RWPE2 (cell line): ENCODE results near the gene CAPN2.

Source experiments
- ATAC-seq: fragments of 200-7000 bp; cut with Tn5 transposase; 3 replicates; pipeline ENCODE4 v1.9.1; 2021; ENCODE audit warnings: low read depth
- DNase-seq: peaks from one replicate; pipeline ENCODE4 v3.0.0-alpha.2; 2020; ENCODE audit warnings: low spot score
- H3K27ac ChIP-seq: fragments of 450-650 bp; 2 replicates; pipeline ENCODE4 v1.5.1; 2017; ENCODE audit warnings: mild to moderate bottlenecking; ENCODE audit not compliant: poor library complexity, severe bottlenecking
- H3K27me3 ChIP-seq: fragments of 250-450 bp; sonication (Bioruptor Pico); 2 replicates; pipeline ENCODE4 v1.5.1; 2021; ENCODE audit warnings: mild to moderate bottlenecking, moderate library complexity; ENCODE audit not compliant: insufficient read depth, poor library complexity, severe bottlenecking
- H3K36me3 ChIP-seq: fragments of 250-450 bp; sonication (Bioruptor Pico); 2 replicates; pipeline ENCODE4 v1.5.1; 2020; ENCODE audit warnings: low read depth, mild to moderate bottlenecking, moderate library complexity
- H3K4me1 ChIP-seq: fragments of 250-450 bp; sonication (Bioruptor Pico); 2 replicates; pipeline ENCODE4 v1.5.1; 2021; ENCODE audit warnings: mild to moderate bottlenecking, moderate library complexity; ENCODE audit not compliant: insufficient read depth, poor library complexity, severe bottlenecking
- H3K4me3 ChIP-seq: fragments of 250-450 bp; sonication (Bioruptor Pico); 2 replicates; pipeline ENCODE4 v1.5.1; 2021; ENCODE audit warnings: mild to moderate bottlenecking, moderate library complexity; ENCODE audit not compliant: severe bottlenecking
- H3K9me3 ChIP-seq: fragments of 250-450 bp; sonication (Bioruptor Pico); 2 replicates; pipeline ENCODE4 v1.5.1; 2021; ENCODE audit warnings: mild to moderate bottlenecking, moderate library complexity; ENCODE audit not compliant: severe bottlenecking
- CTCF ChIP-seq: fragments of 450-650 bp; IDR thresholded peaks from one replicate; pipeline ENCODE4 v1.5.1; 2017; ENCODE audit warnings: mild to moderate bottlenecking, moderate library complexity; ENCODE audit not compliant: poor library complexity, severe bottlenecking

The CAPN2 gene

GRCh38 chr1:223678841-223679240, 33.5 kb upstream of the CAPN2 start:
- DNase-seq (no peak), ATAC-seq (no peak)
- TF ChIP-seq CTCF = no peak
- Histone ChIP-seq H3K9me3 (no peaks in the 10 kb centered on the region), H3K36me3 (no peaks in the 10 kb centered on the region), H3K4me3 (no peak overlapping the region), H3K4me1 (no peaks in the 10 kb centered on the region), H3K27ac (no peak overlapping the region), H3K27me3 (no peaks in the 10 kb centered on the region)

GRCh38 chr1:223680188-223680587, 32.2 kb upstream of the CAPN2 start:
- DNase-seq (no peak), ATAC-seq (no peak)
- H3K4me3 ChIP-seq = no peak overlapping the region
- no peak for TF ChIP-seq CTCF
- H3K4me1 ChIP-seq = no peaks in the 10 kb centered on the region
- H3K9me3 ChIP-seq = no peaks in the 10 kb centered on the region
- H3K27ac ChIP-seq = no peak overlapping the region
- H3K27me3 ChIP-seq = no peaks in the 10 kb centered on the region
- no peaks in the 10 kb centered on the region for H3K36me3 ChIP-seq

- Histone ChIP-seq H3K4me1 (no peaks in the 10 kb centered on the region), H3K27ac (no peak overlapping the region), H3K4me3 (no peak overlapping the region), H3K9me3 (no peaks in the 10 kb centered on the region), H3K36me3 (no peaks in the 10 kb centered on the region), H3K27me3 (no peaks in the 10 kb centered on the region)
- no peak for TF ChIP-seq CTCF
- DNase-seq (no peak), ATAC-seq (no peak)
Observed at GRCh38 chr1:223682502-223682901, 29.8 kb upstream of the CAPN2 start.

GRCh38 chr1:223683586-223684487, 28.5 kb upstream of the CAPN2 start:
- no peak overlapping the region for H3K27ac ChIP-seq
- no peaks in the 10 kb centered on the region for H3K4me1 ChIP-seq
- H3K27me3 ChIP-seq = no peaks in the 10 kb centered on the region
- H3K36me3 ChIP-seq = no peaks in the 10 kb centered on the region
- no peak overlapping the region for H3K4me3 ChIP-seq
- no peaks in the 10 kb centered on the region for H3K9me3 ChIP-seq
- DNase-seq (no peak), ATAC-seq (peak; percentile 54; the same call in 1 of the 3 replicates)
- TF ChIP-seq CTCF = peak; percentile 59

GRCh38 chr1:223684488-223684792, 27.9 kb upstream of the CAPN2 start:
- H3K27me3 ChIP-seq = no peaks in the 10 kb centered on the region
- TF ChIP-seq CTCF = peak; percentile 23
- no peak overlapping the region for H3K27ac ChIP-seq
- H3K4me3 ChIP-seq = no peak overlapping the region
- no peaks in the 10 kb centered on the region for H3K9me3 ChIP-seq
- no peaks in the 10 kb centered on the region for H3K4me1 ChIP-seq
- DNase-seq (no peak), ATAC-seq (no peak)
- H3K36me3 ChIP-seq = no peaks in the 10 kb centered on the region
